Activated CD4-positive, alpha-beta memory T cell treated with anti-CD3 and anti-CD28 coated beads for 36 hours (primary cell): ENCODE measurements around the gene NR2F6. TPM values are rescaled to one million over a fixed set of nuclear protein-coding genes. Genes with fewer than 3 reads are reported as not detected.

ENCODE experiments used
- CTCF ChIA-PET: fragments of 350-600 bp; sonication (Branson Sonifier 250); formaldehyde crosslinking; loops from one replicate; lab custom pipeline; 2021; ENCODE audit warnings: antibody characterized with exemption, inconsistent platforms; lab: Charles Lee
- POLR2A ChIA-PET: fragments of 350-600 bp; sonication (Branson Sonifier 250); formaldehyde crosslinking; loops from one replicate; lab custom pipeline; 2021; ENCODE audit warnings: antibody characterized with exemption; lab: Charles Lee
- DNase-seq: peaks from one replicate; pipeline ENCODE4 v3.0.0-alpha.2; 2020
- H3K27ac Mint-ChIP-seq: one replicate; pipeline ENCODE4 v1.8.0; 2021; ENCODE audit warnings: mixed read lengths
- H3K27me3 Mint-ChIP-seq: one replicate; pipeline ENCODE4 v1.8.0; 2021; ENCODE audit warnings: mixed read lengths
- H3K36me3 Mint-ChIP-seq: one replicate; pipeline ENCODE4 v1.8.0; 2021; ENCODE audit warnings: mixed read lengths
- H3K4me1 Mint-ChIP-seq: one replicate; pipeline ENCODE4 v1.8.0; 2021; ENCODE audit warnings: low read depth, mixed read lengths
- H3K4me3 Mint-ChIP-seq: one replicate; pipeline ENCODE4 v1.8.0; 2021; ENCODE audit warnings: mild to moderate bottlenecking, mixed read lengths
- H3K9me3 Mint-ChIP-seq: one replicate; pipeline ENCODE4 v1.8.0; 2021; ENCODE audit warnings: mixed read lengths
- intact Hi-C: fragments of 100-400 bp; cut with micrococcal nuclease; formaldehyde crosslinking; loops from one replicate; pipeline ENCODE4 v1.15.1; 2023
- total RNA-seq, 2 experiments: library from RNA; stranded (reverse); gene quantifications; one replicate each; pipeline ENCODE4 v1.2.3, GENCODE V29; 2021

NR2F6 gene
- total RNA-seq, 2 experiments from 2014 or later: 10.2 to 10.4 TPM

GRCh38 chr19:17184371-17184841 is 61.3 kb downstream of the NR2F6 start:
- Mint-ChIP-seq H3K4me1 (peaks cover 19% of the 10 kb centered on the region), H3K36me3 (peaks cover 26% of the 10 kb centered on the region), H3K27ac (peak overlapping the region; percentile 89), H3K27me3 (no peaks in the 10 kb centered on the region), H3K9me3 (no peaks in the 10 kb centered on the region), H3K4me3 (peak overlapping the region; percentile 70)
- ChIA-PET CTCF (interaction anchor here (0.6 to 2.0 kb wide), 9 partner anchors 11 to 205 kb away, joined by 3 to 9 read pairs (median 4); partner anchors contain the start of genes HAUS8 and MYO9B), POLR2A (interaction anchor here (1.0 to 1.5 kb wide), 4 partner anchors 42 to 713 kb away, joined by 3 to 6 read pairs (median 5); partner anchors contain the start of gene OCEL1)
- intact Hi-C loops: loop anchor here (1.0 to 5.0 kb wide), 3 partner anchors 31 to 104 kb away; partner anchors contain the start of gene USE1
- DNase-seq: peak; percentile 68

- H3K27me3 Mint-ChIP-seq: no peaks in the 10 kb centered on the region
- intact Hi-C loops: loop anchor here (1.0 to 5.0 kb wide), 3 partner anchors 31 to 104 kb away; partner anchors contain the start of gene USE1
- CTCF ChIA-PET: interaction anchor here (0.6 to 2.0 kb wide), 9 partner anchors 11 to 206 kb away, joined by 3 to 9 read pairs (median 4); partner anchors contain the start of genes HAUS8 and MYO9B
Observed at GRCh38 chr19:17183858-17184321, 61.8 kb downstream of the NR2F6 start.

GRCh38 chr19:17183271-17183761 is 62.4 kb downstream of the NR2F6 start:
- H3K27me3 Mint-ChIP-seq: no peaks in the 10 kb centered on the region
- CTCF ChIA-PET: interaction anchor here (1.2 to 2.0 kb wide), 3 partner anchors 14 to 100 kb away, joined by 4 to 9 read pairs (median 6); no protein-coding TSS in a partner anchor
- peaks cover 23% of the 10 kb centered on the region for H3K36me3 Mint-ChIP-seq

More at GRCh38 chr19:17183858-17184321, 61.8 kb downstream of the NR2F6 start:
- H3K9me3 Mint-ChIP-seq: no peaks in the 10 kb centered on the region
- peaks cover 23% of the 10 kb centered on the region for H3K36me3 Mint-ChIP-seq
- H3K27ac Mint-ChIP-seq: peak overlapping the region; percentile 89
- peaks cover 19% of the 10 kb centered on the region for H3K4me1 Mint-ChIP-seq
- H3K4me3 Mint-ChIP-seq: peak overlapping the region; percentile 70
- POLR2A ChIA-PET: interaction anchor here (1.0 to 1.5 kb wide), 4 partner anchors 43 to 713 kb away, joined by 3 to 6 read pairs (median 5); partner anchors contain the start of gene OCEL1
- DNase-seq: peak; percentile 32

More at GRCh38 chr19:17183271-17183761, 62.4 kb downstream of the NR2F6 start:
- POLR2A ChIA-PET: interaction anchor here (1.0 to 1.5 kb wide), 2 partner anchors 43 to 712 kb away, joined by 3 to 6 read pairs; partner anchors contain the start of gene OCEL1
- DNase-seq: peak; percentile 51
- peak overlapping the region; percentile 70 for H3K4me3 Mint-ChIP-seq
- peaks cover 19% of the 10 kb centered on the region for H3K4me1 Mint-ChIP-seq
- no peaks in the 10 kb centered on the region for H3K9me3 Mint-ChIP-seq
- H3K27ac Mint-ChIP-seq: peak overlapping the region; percentile 89
- intact Hi-C loops: loop anchor here (5.0 kb wide), 1 partner anchor 56 kb away; no protein-coding TSS in a partner anchor

Other genes starting within 250 kb of the NR2F6 start
- gene CPAMD8, start 219.1 kb downstream of the NR2F6 start, total RNA-seq: under 1 TPM; 0.31 to 0.88 TPM
- 10 to 100 TPM; 34.9 to 36.8 TPM for gene HAUS8, start 170.5 kb downstream of the NR2F6 start, total RNA-seq
- gene MYO9B, start 170.1 kb downstream of the NR2F6 start, total RNA-seq: 100 to 1,000 TPM; 100 to 104 TPM
- 10 to 100 TPM; 24.6 to 28.5 TPM for gene USE1, start 30.6 kb downstream of the NR2F6 start, total RNA-seq
- 10 to 100 TPM; 17.6 to 17.9 TPM for gene OCEL1, start 19.7 kb downstream of the NR2F6 start, total RNA-seq
- under 1 TPM in 1 of 2 experiments, not detected in 1; 0.24 TPM for gene USHBP1, start 18.8 kb upstream of the NR2F6 start, total RNA-seq
- 100 to 1,000 TPM; 110 TPM for gene BABAM1, start 21.5 kb upstream of the NR2F6 start, total RNA-seq
- 10 to 100 TPM; 10.5 to 10.7 TPM for gene ANKLE1, start 36.0 kb upstream of the NR2F6 start, total RNA-seq
- 1 to 10 TPM; 7.7 to 7.9 TPM for gene ABHD8, start 57.5 kb upstream of the NR2F6 start, total RNA-seq
- 10 to 100 TPM; 92.9 to 93.7 TPM for gene MRPL34, start 60.0 kb upstream of the NR2F6 start, total RNA-seq
- gene DDA1, start 63.6 kb upstream of the NR2F6 start, total RNA-seq: 10 to 100 TPM; 37.2 to 37.5 TPM
- 1 to 10 TPM; 5.8 to 6.0 TPM for gene ANO8, start 88.9 kb upstream of the NR2F6 start, total RNA-seq
- gene GTPBP3, start 91.6 kb upstream of the NR2F6 start, total RNA-seq: 10 to 100 TPM; 37.7 to 41.4 TPM
- gene PLVAP, start 131.4 kb upstream of the NR2F6 start, total RNA-seq: under 1 TPM in 1 of 2 experiments, not detected in 1; 0.14 TPM
- 1 to 10 TPM; 1.4 to 2.3 TPM for gene CCDC194, start 148.3 kb upstream of the NR2F6 start, total RNA-seq
- gene BST2, start 159.7 kb upstream of the NR2F6 start, total RNA-seq: 100 to 1,000 TPM; 156 to 164 TPM
- gene MVB12A, start 174.1 kb upstream of the NR2F6 start, total RNA-seq: 10 to 100 TPM; 36.5 to 42.4 TPM
- gene TMEM221, start 202.7 kb upstream of the NR2F6 start, total RNA-seq: not detected
- not detected for gene NXNL1, start 215.0 kb upstream of the NR2F6 start, total RNA-seq
- gene SLC27A1, start 224.6 kb upstream of the NR2F6 start, total RNA-seq: 1 to 10 TPM; 4.5 to 4.8 TPM